ENCODE data around the gene KRT222. TPM values are rescaled to one million over a fixed set of nuclear protein-coding genes. Genes with fewer than 3 reads are reported as not detected.

Gene KRT222
- total RNA-seq, 1 donor from 2014 or later, result not detected

- no peaks in the 10 kb centered on the region for H3K36me3 ChIP-seq (ENCODE audit: control insufficient read depth, insufficient read depth, low read length)
- H3K27me3 ChIP-seq (ENCODE audit: control insufficient read depth, insufficient read depth, low read length), result no peaks in the 10 kb centered on the region
- TF ChIP-seq CTCF (IDR thresholded peaks at IDR 0.05; ENCODE audit: insufficient read depth, low read length, poor library complexity, severe bottlenecking), result no peak
- H3K4me3 ChIP-seq (ENCODE audit: low read depth, low read length), result no peak overlapping the region
- no peak for DNase-seq (ENCODE audit: low read depth)
These were observed 41.4 kb downstream of the KRT222 start for GRCh38 chr17:40623419-40624210.

GRCh38 chr17:40622509-40622928 lies 42.5 kb downstream of the KRT222 start:
- peaks cover 2% of the 10 kb centered on the region for H3K27me3 ChIP-seq (ENCODE audit: control insufficient read depth, insufficient read depth, low read length)
- no peak for TF ChIP-seq CTCF (IDR thresholded peaks at IDR 0.05; ENCODE audit: insufficient read depth, low read length, poor library complexity, severe bottlenecking)
- H3K36me3 ChIP-seq (ENCODE audit: control insufficient read depth, insufficient read depth, low read length), result no peaks in the 10 kb centered on the region
- DNase-seq (ENCODE audit: low read depth), result no peak
- no peak overlapping the region for H3K4me3 ChIP-seq (ENCODE audit: low read depth, low read length)

DNA sequence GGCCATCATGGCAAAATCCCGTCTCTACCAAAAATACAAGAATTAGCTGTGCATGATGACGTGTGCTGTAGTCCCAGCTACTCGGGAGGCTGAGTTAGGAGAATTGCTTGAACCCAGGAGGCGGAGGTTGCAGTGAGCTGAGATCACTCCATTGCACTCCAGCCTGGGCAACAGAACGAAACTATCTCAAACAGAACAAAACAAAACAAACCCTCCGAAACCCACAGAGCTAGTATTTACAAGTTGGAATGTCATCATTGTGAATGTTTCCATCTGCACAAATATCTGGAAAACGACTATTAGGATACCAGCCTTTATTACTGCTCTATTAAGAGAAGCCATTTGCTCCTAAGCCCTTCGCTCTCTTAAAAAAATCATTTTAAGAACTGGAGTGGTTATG lies 43.4 kb downstream of the KRT222 start:
- peaks cover 3% of the 10 kb centered on the region for H3K27me3 ChIP-seq (ENCODE audit: control insufficient read depth, insufficient read depth, low read length)
- no peak overlapping the region for H3K4me3 ChIP-seq (ENCODE audit: low read depth, low read length)
- no peak for TF ChIP-seq CTCF (IDR thresholded peaks at IDR 0.05; ENCODE audit: insufficient read depth, low read length, poor library complexity, severe bottlenecking)
- H3K36me3 ChIP-seq (ENCODE audit: control insufficient read depth, insufficient read depth, low read length), result no peaks in the 10 kb centered on the region
- DNase-seq (ENCODE audit: low read depth), result no peak

- no peaks in the 10 kb centered on the region for H3K36me3 ChIP-seq (ENCODE audit: control insufficient read depth, insufficient read depth, low read length)
- DNase-seq (ENCODE audit: low read depth), result no peak
- H3K27me3 ChIP-seq (ENCODE audit: control insufficient read depth, insufficient read depth, low read length), result peaks cover 5% of the 10 kb centered on the region
- H3K4me3 ChIP-seq (ENCODE audit: low read depth, low read length), result no peak overlapping the region
- no peak for TF ChIP-seq CTCF (IDR thresholded peaks at IDR 0.05; ENCODE audit: insufficient read depth, low read length, poor library complexity, severe bottlenecking)
These were observed 44.0 kb downstream of the KRT222 start for GRCh38 chr17:40621019-40621418.

GRCh38 chr17:40618754-40619625 lies 46.0 kb downstream of the KRT222 start:
- no peak for DNase-seq (ENCODE audit: low read depth)
- Histone ChIP-seq H3K4me3 (ENCODE audit: low read depth, low read length) (no peak overlapping the region), H3K27me3 (ENCODE audit: control insufficient read depth, insufficient read depth, low read length) (peaks cover 5% of the 10 kb centered on the region), H3K36me3 (ENCODE audit: control insufficient read depth, insufficient read depth, low read length) (no peaks in the 10 kb centered on the region)
- TF ChIP-seq CTCF (IDR thresholded peaks at IDR 0.05; ENCODE audit: insufficient read depth, low read length, poor library complexity, severe bottlenecking), result no peak
